ENCODE measurements around the gene PRPH2.

Gene PRPH2, protein sequence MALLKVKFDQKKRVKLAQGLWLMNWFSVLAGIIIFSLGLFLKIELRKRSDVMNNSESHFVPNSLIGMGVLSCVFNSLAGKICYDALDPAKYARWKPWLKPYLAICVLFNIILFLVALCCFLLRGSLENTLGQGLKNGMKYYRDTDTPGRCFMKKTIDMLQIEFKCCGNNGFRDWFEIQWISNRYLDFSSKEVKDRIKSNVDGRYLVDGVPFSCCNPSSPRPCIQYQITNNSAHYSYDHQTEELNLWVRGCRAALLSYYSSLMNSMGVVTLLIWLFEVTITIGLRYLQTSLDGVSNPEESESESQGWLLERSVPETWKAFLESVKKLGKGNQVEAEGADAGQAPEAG

DNA sequence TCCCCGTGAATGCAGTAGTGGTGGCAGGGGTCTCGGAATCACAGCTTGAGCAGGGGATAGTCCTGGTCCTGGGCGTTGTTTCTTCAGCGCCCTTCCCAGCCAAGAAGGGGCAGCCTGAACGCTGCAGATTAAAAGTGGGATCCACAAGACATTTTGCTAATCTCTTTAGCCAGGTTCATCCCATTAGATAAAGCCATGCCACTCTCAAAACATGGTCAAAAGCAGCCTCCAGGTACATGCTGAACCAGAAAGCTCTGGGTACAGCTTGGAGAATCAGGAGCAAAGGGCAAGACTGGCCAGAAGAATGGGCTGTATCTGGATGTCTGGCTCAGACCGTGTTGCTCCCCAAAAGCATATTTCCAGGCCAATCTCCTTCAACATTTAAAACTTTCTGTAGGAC lies at the start of gene PRPH2:
PRPH2 (minus strand) TSS at position 101 of the 400 bp plus-strand sequence. CDS start 263 bp downstream, outside the sequence.
- Histone ChIP-seq H3K27me3 (ENCODE audit: insufficient read depth, poor library complexity, severe bottlenecking) (no peaks in the 10 kb centered on the region), H3K4me1 (ENCODE audit: insufficient read depth, poor library complexity, severe bottlenecking) (peaks cover 4% of the 10 kb centered on the region), H3K4me3 (ENCODE audit: severe bottlenecking) (no peak within 1 kb of the TSS), H3K36me3 (ENCODE audit: low read depth) (no peaks in the 10 kb centered on the region), H3K9me3 (ENCODE audit: severe bottlenecking) (no peaks in the 10 kb centered on the region), H3K27ac (ENCODE audit: poor library complexity, severe bottlenecking) (no peak within 1 kb of the TSS)
- no peak for DNase-seq (ENCODE audit: low spot score)
- ATAC-seq (ENCODE audit: low read depth): no peak
- TF ChIP-seq, protein P1, sequence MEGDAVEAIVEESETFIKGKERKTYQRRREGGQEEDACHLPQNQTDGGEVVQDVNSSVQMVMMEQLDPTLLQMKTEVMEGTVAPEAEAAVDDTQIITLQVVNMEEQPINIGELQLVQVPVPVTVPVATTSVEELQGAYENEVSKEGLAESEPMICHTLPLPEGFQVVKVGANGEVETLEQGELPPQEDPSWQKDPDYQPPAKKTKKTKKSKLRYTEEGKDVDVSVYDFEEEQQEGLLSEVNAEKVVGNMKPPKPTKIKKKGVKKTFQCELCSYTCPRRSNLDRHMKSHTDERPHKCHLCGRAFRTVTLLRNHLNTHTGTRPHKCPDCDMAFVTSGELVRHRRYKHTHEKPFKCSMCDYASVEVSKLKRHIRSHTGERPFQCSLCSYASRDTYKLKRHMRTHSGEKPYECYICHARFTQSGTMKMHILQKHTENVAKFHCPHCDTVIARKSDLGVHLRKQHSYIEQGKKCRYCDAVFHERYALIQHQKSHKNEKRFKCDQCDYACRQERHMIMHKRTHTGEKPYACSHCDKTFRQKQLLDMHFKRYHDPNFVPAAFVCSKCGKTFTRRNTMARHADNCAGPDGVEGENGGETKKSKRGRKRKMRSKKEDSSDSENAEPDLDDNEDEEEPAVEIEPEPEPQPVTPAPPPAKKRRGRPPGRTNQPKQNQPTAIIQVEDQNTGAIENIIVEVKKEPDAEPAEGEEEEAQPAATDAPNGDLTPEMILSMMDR (IDR thresholded peaks at IDR 0.05; ENCODE audit: poor library complexity, severe bottlenecking): no peak

DNA sequence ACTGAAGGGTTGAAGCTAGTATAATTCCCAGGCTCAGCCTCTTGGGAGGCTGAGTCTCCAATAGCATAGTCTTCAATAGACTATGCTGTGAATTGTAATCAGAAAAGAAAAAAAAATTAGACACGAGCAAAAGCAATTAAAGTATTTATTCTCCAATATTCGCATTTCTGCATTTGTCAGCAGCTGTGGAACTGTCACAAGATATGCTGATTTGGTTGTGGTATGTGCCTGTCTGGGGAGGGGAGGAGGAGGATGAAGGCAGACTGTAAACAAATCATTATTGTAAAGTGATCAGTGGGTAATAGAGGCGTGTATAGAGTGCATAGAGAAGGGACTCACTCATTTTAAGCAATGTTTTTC lies 49.3 kb upstream of the PRPH2 start:
- ATAC-seq (ENCODE audit: low read depth): no peak
- Histone ChIP-seq H3K4me3 (ENCODE audit: severe bottlenecking) (no peak overlapping the region), H3K9me3 (ENCODE audit: severe bottlenecking) (no peaks in the 10 kb centered on the region), H3K36me3 (ENCODE audit: low read depth) (no peaks in the 10 kb centered on the region), H3K27me3 (ENCODE audit: insufficient read depth, poor library complexity, severe bottlenecking) (no peaks in the 10 kb centered on the region), H3K4me1 (ENCODE audit: insufficient read depth, poor library complexity, severe bottlenecking) (no peaks in the 10 kb centered on the region), H3K27ac (ENCODE audit: poor library complexity, severe bottlenecking) (no peak overlapping the region)
- no peak for DNase-seq (ENCODE audit: low spot score)
- TF ChIP-seq, protein P1 (IDR thresholded peaks at IDR 0.05; ENCODE audit: poor library complexity, severe bottlenecking): no peak

DNA sequence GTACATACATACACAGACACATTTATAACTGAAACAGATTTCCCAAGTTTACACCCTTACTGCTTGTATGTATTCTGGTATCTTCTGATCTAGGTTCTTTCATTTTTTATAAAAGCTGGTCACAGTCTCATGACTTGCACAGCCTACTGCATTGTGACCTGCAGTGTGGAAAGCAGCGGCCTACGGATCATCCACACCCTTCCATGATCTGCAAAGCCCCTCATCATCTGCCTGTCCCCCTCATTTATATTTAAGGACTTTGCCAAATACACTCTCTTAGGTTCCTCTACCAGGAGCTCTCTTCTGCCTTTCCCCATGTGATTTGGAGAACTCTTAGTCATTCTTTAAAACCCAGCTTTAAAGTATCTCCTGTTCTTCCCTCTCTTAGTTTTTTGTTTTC lies 47.4 kb upstream of the PRPH2 start:
- Histone ChIP-seq H3K36me3 (ENCODE audit: low read depth) (no peaks in the 10 kb centered on the region), H3K27me3 (ENCODE audit: insufficient read depth, poor library complexity, severe bottlenecking) (no peaks in the 10 kb centered on the region), H3K4me1 (ENCODE audit: insufficient read depth, poor library complexity, severe bottlenecking) (peaks cover 13% of the 10 kb centered on the region), H3K9me3 (ENCODE audit: severe bottlenecking) (no peaks in the 10 kb centered on the region), H3K4me3 (ENCODE audit: severe bottlenecking) (no peak overlapping the region), H3K27ac (ENCODE audit: poor library complexity, severe bottlenecking) (no peak overlapping the region)
- ATAC-seq (ENCODE audit: low read depth) (no peak), DNase-seq (ENCODE audit: low spot score) (no peak)
- TF ChIP-seq, protein P1 (IDR thresholded peaks at IDR 0.05; ENCODE audit: poor library complexity, severe bottlenecking): no peak

DNA sequence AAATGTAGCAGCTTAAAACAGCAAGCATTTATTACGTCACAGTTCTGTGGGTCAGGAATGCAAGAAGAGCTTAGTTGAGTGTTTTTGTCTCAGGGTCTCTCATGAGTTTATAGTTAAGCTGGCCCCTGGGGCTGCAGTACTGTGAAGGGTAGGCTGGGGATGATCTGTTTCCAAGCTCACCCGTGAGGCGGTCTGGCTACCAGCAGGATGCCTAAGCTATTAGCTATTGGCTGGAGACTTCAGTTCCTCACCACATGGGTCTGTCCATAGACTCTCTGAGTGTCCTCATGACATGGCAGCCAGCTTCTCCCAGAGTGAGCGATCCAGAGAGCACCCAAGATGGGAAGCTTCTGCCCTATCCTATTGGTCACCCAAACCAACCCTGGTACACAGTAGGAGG lies 46.7 kb upstream of the PRPH2 start:
- no peak overlapping the region for H3K27ac ChIP-seq (ENCODE audit: poor library complexity, severe bottlenecking)
- DNase-seq (ENCODE audit: low spot score): no peak
- H3K4me3 ChIP-seq (ENCODE audit: severe bottlenecking): no peak overlapping the region
- H3K4me1 ChIP-seq (ENCODE audit: insufficient read depth, poor library complexity, severe bottlenecking): peaks cover 13% of the 10 kb centered on the region
- no peak for ATAC-seq (ENCODE audit: low read depth)
- no peaks in the 10 kb centered on the region for H3K36me3 ChIP-seq (ENCODE audit: low read depth)
- H3K9me3 ChIP-seq (ENCODE audit: severe bottlenecking): no peaks in the 10 kb centered on the region
- no peaks in the 10 kb centered on the region for H3K27me3 ChIP-seq (ENCODE audit: insufficient read depth, poor library complexity, severe bottlenecking)
- TF ChIP-seq, protein P1 (IDR thresholded peaks at IDR 0.05; ENCODE audit: poor library complexity, severe bottlenecking): no peak

DNA sequence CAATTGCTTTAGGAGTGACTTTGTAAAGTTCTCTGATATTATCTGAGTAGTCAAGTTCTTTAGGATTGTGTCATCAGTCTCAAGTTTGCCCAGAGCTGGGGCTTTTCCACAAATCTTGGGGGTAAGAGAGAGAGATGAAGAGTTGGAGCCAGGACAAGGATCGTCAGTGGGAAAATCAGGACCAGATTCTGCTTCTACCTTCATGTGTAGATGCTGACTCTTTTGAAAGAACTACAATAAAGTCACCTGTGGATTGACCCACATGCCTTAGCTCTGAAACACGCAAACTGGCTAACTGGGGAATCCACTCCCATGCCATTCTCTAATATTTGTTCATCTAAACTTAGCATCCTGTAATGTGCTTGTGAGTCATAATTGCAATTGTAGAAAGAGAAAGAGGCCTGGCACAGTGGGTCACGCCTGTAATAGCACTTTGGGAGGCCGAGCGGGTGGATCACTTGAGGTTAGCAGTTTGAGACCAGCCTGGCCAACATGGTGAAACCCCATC lies 43.8 kb upstream of the PRPH2 start:
- H3K27ac ChIP-seq (ENCODE audit: poor library complexity, severe bottlenecking): peak overlapping the region; percentile 51
- no peak overlapping the region for H3K4me3 ChIP-seq (ENCODE audit: severe bottlenecking)
- H3K36me3 ChIP-seq (ENCODE audit: low read depth): no peaks in the 10 kb centered on the region
- no peaks in the 10 kb centered on the region for H3K9me3 ChIP-seq (ENCODE audit: severe bottlenecking)
- TF ChIP-seq, protein P1 (IDR thresholded peaks at IDR 0.05; ENCODE audit: poor library complexity, severe bottlenecking): no peak
- no peaks in the 10 kb centered on the region for H3K27me3 ChIP-seq (ENCODE audit: insufficient read depth, poor library complexity, severe bottlenecking)
- no peak for DNase-seq (ENCODE audit: low spot score)
- ATAC-seq (ENCODE audit: low read depth): peak; percentile 95
- peaks cover 13% of the 10 kb centered on the region for H3K4me1 ChIP-seq (ENCODE audit: insufficient read depth, poor library complexity, severe bottlenecking)

Data from RWPE2 (cell line).